Measurements from ENCODE around the gene ARHGAP42.
"Not testable (repeated sequence)": the region's sequence is repeated elsewhere in the genome, so short reads cannot be mapped to it uniquely, and the experiment has no call there.

Gene ARHGAP42

DNA sequence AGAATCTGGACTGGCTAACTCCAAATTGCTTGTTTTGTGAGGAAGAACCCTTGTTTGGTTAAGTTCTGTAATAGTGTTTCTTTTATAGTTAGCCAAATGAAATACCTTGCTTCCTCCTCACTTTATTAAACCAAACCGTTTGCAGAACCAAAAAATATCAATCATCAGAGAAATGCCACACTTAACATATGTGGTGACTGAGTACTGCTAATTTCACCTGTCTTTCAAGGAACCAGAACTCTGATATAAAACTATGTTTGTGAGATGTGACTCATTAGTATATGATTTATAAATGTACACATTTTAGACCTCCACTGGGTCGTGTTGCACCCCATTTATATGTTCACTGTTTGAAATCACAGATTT is 322.6 kb downstream of the ARHGAP42 start:
- no peak overlapping the region for H3K4me3 ChIP-seq (ENCODE audit: low read length)
- no peaks in the 10 kb centered on the region for H3F3A ChIP-seq (ENCODE audit: control insufficient read depth, insufficient read depth)
- no peaks in the 10 kb centered on the region for H3K27me3 ChIP-seq (ENCODE audit: control insufficient read depth, low read length)
- H3K79me2 ChIP-seq (ENCODE audit: control insufficient read depth, low read length): no peaks in the 10 kb centered on the region
- no peak for TF ChIP-seq EZH2phosphoT487 (IDR thresholded peaks at IDR 0.05; ENCODE audit: borderline replicate concordance, low read length)
- TF ChIP-seq, protein P1, sequence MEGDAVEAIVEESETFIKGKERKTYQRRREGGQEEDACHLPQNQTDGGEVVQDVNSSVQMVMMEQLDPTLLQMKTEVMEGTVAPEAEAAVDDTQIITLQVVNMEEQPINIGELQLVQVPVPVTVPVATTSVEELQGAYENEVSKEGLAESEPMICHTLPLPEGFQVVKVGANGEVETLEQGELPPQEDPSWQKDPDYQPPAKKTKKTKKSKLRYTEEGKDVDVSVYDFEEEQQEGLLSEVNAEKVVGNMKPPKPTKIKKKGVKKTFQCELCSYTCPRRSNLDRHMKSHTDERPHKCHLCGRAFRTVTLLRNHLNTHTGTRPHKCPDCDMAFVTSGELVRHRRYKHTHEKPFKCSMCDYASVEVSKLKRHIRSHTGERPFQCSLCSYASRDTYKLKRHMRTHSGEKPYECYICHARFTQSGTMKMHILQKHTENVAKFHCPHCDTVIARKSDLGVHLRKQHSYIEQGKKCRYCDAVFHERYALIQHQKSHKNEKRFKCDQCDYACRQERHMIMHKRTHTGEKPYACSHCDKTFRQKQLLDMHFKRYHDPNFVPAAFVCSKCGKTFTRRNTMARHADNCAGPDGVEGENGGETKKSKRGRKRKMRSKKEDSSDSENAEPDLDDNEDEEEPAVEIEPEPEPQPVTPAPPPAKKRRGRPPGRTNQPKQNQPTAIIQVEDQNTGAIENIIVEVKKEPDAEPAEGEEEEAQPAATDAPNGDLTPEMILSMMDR (IDR thresholded peaks at IDR 0.05; ENCODE audit: low read depth, low read length, poor library complexity, severe bottlenecking): no peak
- H3K27ac ChIP-seq (ENCODE audit: low read depth, low read length): no peak overlapping the region
- no peaks in the 10 kb centered on the region for H3K9me3 ChIP-seq (ENCODE audit: control insufficient read depth, insufficient read depth, low read length)
- H3K36me3 ChIP-seq (ENCODE audit: control insufficient read depth, low read length): no peaks in the 10 kb centered on the region
- H3K9me2 ChIP-seq (replicated peaks; ENCODE audit: control insufficient read depth, low read length): no peaks in the 10 kb centered on the region
- H4K20me1 ChIP-seq (ENCODE audit: control insufficient read depth, insufficient read depth, low read depth, low read length): no peaks in the 10 kb centered on the region
- H3K4me2 ChIP-seq (ENCODE audit: low read length): no peak overlapping the region
- peaks cover 10% of the 10 kb centered on the region for H3K4me1 ChIP-seq (ENCODE audit: control insufficient read depth, low read length)

GRCh38 chr11:101010899-101011298 is 323.8 kb downstream of the ARHGAP42 start:
- Histone ChIP-seq H3K27me3 (ENCODE audit: control insufficient read depth, low read length) (no peaks in the 10 kb centered on the region), H3K27ac (ENCODE audit: low read depth, low read length) (no peak overlapping the region), H3K4me2 (ENCODE audit: low read length) (no peak overlapping the region), H4K20me1 (ENCODE audit: control insufficient read depth, insufficient read depth, low read depth, low read length) (no peaks in the 10 kb centered on the region), H3K9me2 (replicated peaks; ENCODE audit: control insufficient read depth, low read length) (no peaks in the 10 kb centered on the region), H3K36me3 (ENCODE audit: control insufficient read depth, low read length) (no peaks in the 10 kb centered on the region), H3F3A (ENCODE audit: control insufficient read depth, insufficient read depth) (no peaks in the 10 kb centered on the region), H3K4me1 (ENCODE audit: control insufficient read depth, low read length) (peaks cover 10% of the 10 kb centered on the region), H3K79me2 (ENCODE audit: control insufficient read depth, low read length) (no peaks in the 10 kb centered on the region), H3K9me3 (ENCODE audit: control insufficient read depth, insufficient read depth, low read length) (no peaks in the 10 kb centered on the region), H3K4me3 (ENCODE audit: low read length) (no peak overlapping the region)
- no peak for TF ChIP-seq EZH2phosphoT487 (IDR thresholded peaks at IDR 0.05; ENCODE audit: borderline replicate concordance, low read length)
- TF ChIP-seq, protein P1 (IDR thresholded peaks at IDR 0.05; ENCODE audit: low read depth, low read length, poor library complexity, severe bottlenecking): no peak

- no peak overlapping the region for H3K27ac ChIP-seq (ENCODE audit: low read depth, low read length)
- no peaks in the 10 kb centered on the region for H3K79me2 ChIP-seq (ENCODE audit: control insufficient read depth, low read length)
These were observed 324.8 kb downstream of the ARHGAP42 start for GRCh38 chr11:101011881-101012280.

GRCh38 chr11:101013702-101014101 is 326.6 kb downstream of the ARHGAP42 start:
- not testable (repeated sequence) for H3K9me3 ChIP-seq (ENCODE audit: control insufficient read depth, insufficient read depth, low read length); H4K20me1 ChIP-seq (ENCODE audit: control insufficient read depth, insufficient read depth, low read depth, low read length); H3K36me3 ChIP-seq (ENCODE audit: control insufficient read depth, low read length); H3K4me3 ChIP-seq (ENCODE audit: low read length); H3K27ac ChIP-seq (ENCODE audit: low read depth, low read length); H3K79me2 ChIP-seq (ENCODE audit: control insufficient read depth, low read length); H3K9me2 ChIP-seq (replicated peaks; ENCODE audit: control insufficient read depth, low read length); H3F3A ChIP-seq (ENCODE audit: control insufficient read depth, insufficient read depth); H3K27me3 ChIP-seq (ENCODE audit: control insufficient read depth, low read length); H3K4me2 ChIP-seq (ENCODE audit: low read length)
- peaks cover 10% of the 10 kb centered on the region for H3K4me1 ChIP-seq (ENCODE audit: control insufficient read depth, low read length)

More at GRCh38 chr11:101011881-101012280, 324.8 kb downstream of the ARHGAP42 start:
- H3K9me3 ChIP-seq (ENCODE audit: control insufficient read depth, insufficient read depth, low read length): no peaks in the 10 kb centered on the region
- no peak overlapping the region for H3K4me3 ChIP-seq (ENCODE audit: low read length)
- H3K36me3 ChIP-seq (ENCODE audit: control insufficient read depth, low read length): no peaks in the 10 kb centered on the region
- no peak overlapping the region for H3K4me2 ChIP-seq (ENCODE audit: low read length)
- no peaks in the 10 kb centered on the region for H3K9me2 ChIP-seq (replicated peaks; ENCODE audit: control insufficient read depth, low read length)
- H3K4me1 ChIP-seq (ENCODE audit: control insufficient read depth, low read length): peaks cover 10% of the 10 kb centered on the region
- H3F3A ChIP-seq (ENCODE audit: control insufficient read depth, insufficient read depth): no peaks in the 10 kb centered on the region
- TF ChIP-seq, protein P1 (IDR thresholded peaks at IDR 0.05; ENCODE audit: low read depth, low read length, poor library complexity, severe bottlenecking): no peak
- TF ChIP-seq EZH2phosphoT487 (IDR thresholded peaks at IDR 0.05; ENCODE audit: borderline replicate concordance, low read length): no peak
- no peaks in the 10 kb centered on the region for H4K20me1 ChIP-seq (ENCODE audit: control insufficient read depth, insufficient read depth, low read depth, low read length)
- H3K27me3 ChIP-seq (ENCODE audit: control insufficient read depth, low read length): no peaks in the 10 kb centered on the region
